Testis (tissue), 2 donors: ENCODE measurements around the gene DTHD1.

Experiments
- CTCF ChIP-seq, 3 experiments: fragments of 450-650 bp in 2 of 3; fragments of 200-600 bp in 1 of 3; sonication (generic) in 1 of 3; IDR thresholded peaks; one replicate each; pipeline ENCODE4 v1.5.1; 2016 to 2019; ENCODE audit warnings: antibody characterized with exemption in 3 of 3, mild to moderate bottlenecking in 2 of 3, moderate library complexity in 1 of 3
- POLR2A ChIP-seq: fragments of 450-650 bp; IDR thresholded peaks from one replicate; pipeline ENCODE4 v1.6.1; 2017; ENCODE audit warnings: antibody characterized with exemption, mild to moderate bottlenecking, moderate library complexity

- TF ChIP-seq POLR2A, result no peak
- TF ChIP-seq CTCF (IDR thresholded peaks at IDR 0.05), result no peak
Observed at GRCh38 chr4:36326476-36327029, 45.1 kb downstream of the DTHD1 start.
